ENCODE measurements around the gene NTN4. TPM values are rescaled to one million over a fixed set of nuclear protein-coding genes. Genes with fewer than 3 reads are reported as not detected.
"Not testable (repeated sequence)": the region's sequence is repeated elsewhere in the genome, so short reads cannot be mapped to it uniquely, and the experiment has no call there.

The NTN4 gene
- total RNA-seq, 4 donors from 2014 or later: 30.8 to 50.6 (median 32.2) TPM

DNA sequence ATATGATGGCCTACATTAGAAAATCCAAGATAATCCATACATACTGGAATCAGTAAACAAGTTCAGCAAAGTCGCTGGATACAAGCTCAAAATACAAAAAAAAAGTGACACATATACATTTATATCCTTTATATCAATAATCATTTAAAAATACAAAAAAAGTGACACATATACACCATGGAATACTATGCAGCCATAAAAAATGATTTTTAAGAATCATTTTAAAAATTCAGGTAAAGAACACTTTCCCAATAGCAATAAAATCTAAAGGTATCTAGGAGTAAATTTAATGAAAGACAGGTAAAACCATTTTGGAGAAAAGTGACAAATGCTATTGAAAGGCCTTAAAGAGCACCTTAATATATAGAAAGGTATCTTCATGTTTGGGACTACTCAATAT lies 111.9 kb downstream of the NTN4 start:
- no peak for TF ChIP-seq EP300 (IDR thresholded peaks at IDR 0.05)
- TF ChIP-seq POLR2A (IDR thresholded peaks at IDR 0.05): no peak
- Histone ChIP-seq H3K4me1 (peaks cover 0 to 10% (median 0%) of the 10 kb centered on the region in 4 donors), H3K27me3 (no peaks in the 10 kb centered on the region), H3K4me3 (no peak overlapping the region), H3K27ac (no peak overlapping the region), H3K36me3 (peaks cover 0 to 4% (median 0%) of the 10 kb centered on the region in 3 donors), H3K9me3 (no peaks in the 10 kb centered on the region)
- 94 to 98% methylated on average over 1 of the region's 1 CpG for WGBS, 2 donors
- DNase-seq (ENCODE audit: low spot score in 2 of 2): no peak

DNA sequence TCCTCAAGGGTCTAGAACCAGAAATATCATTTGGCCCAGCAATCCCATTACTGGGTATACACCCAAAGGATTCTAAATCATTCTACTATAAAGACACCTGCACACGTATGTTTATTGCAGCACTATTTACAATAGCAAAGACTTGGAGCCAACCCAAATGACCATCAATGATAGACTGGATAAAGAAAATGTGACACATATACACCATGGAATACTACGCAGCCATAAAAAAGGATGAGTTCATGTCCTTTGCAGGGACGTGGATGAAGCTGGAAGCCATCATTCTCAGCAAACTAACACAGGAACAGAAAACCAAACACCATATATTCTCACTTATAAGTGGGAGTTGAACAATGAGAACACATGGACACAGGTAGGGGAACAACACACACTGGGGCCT lies 112.8 kb downstream of the NTN4 start:
- not testable (repeated sequence) for H3K4me3 ChIP-seq
- 84 to 94% methylated on average over 3 of the region's 3 CpGs for WGBS, 2 donors

DNA sequence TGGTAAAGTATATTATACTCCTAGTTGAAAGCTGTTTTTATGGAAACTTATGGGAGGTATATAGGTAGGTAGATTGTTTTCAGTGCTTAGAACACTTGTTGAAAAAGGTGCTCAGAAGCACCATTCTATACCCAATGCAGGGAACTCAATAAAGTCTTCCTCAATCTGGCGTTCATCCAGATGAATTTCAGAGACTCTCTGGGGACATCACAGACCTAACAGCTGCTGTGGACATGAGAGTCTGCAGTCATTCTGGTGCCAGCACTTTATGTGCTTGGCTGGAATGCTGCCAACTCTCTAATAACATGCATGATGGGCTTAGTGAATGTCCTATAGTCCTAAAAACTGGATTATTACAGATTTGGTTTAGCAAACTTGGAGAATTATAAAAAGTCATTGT lies 115.9 kb downstream of the NTN4 start:
- Histone ChIP-seq H3K27ac (no peak overlapping the region), H3K4me3 (no peak overlapping the region), H3K4me1 (peaks cover 0 to 12% (median 0%) of the 10 kb centered on the region in 4 donors), H3K27me3 (no peaks in the 10 kb centered on the region), H3K36me3 (no peaks in the 10 kb centered on the region), H3K9me3 (no peaks in the 10 kb centered on the region)
- DNase-seq (ENCODE audit: low spot score in 2 of 2): no peak
- TF ChIP-seq EP300 (IDR thresholded peaks at IDR 0.05) (no peak), POLR2A (IDR thresholded peaks at IDR 0.05) (no peak)
- TF ChIP-seq, protein P1, sequence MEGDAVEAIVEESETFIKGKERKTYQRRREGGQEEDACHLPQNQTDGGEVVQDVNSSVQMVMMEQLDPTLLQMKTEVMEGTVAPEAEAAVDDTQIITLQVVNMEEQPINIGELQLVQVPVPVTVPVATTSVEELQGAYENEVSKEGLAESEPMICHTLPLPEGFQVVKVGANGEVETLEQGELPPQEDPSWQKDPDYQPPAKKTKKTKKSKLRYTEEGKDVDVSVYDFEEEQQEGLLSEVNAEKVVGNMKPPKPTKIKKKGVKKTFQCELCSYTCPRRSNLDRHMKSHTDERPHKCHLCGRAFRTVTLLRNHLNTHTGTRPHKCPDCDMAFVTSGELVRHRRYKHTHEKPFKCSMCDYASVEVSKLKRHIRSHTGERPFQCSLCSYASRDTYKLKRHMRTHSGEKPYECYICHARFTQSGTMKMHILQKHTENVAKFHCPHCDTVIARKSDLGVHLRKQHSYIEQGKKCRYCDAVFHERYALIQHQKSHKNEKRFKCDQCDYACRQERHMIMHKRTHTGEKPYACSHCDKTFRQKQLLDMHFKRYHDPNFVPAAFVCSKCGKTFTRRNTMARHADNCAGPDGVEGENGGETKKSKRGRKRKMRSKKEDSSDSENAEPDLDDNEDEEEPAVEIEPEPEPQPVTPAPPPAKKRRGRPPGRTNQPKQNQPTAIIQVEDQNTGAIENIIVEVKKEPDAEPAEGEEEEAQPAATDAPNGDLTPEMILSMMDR (IDR thresholded peaks at IDR 0.05): no peak
- 13% methylated on average over 1 of the region's 1 CpG for WGBS, 2 donors

More for the DNA sequence above, 112.8 kb downstream of the NTN4 start:
- not testable (repeated sequence) for DNase-seq (ENCODE audit: low spot score in 2 of 2); H3K9me3 ChIP-seq; H3K27ac ChIP-seq; H3K36me3 ChIP-seq; H3K27me3 ChIP-seq
- H3K4me1 ChIP-seq: peaks cover 0 to 12% (median 0%) of the 10 kb centered on the region in 4 donors

DNA sequence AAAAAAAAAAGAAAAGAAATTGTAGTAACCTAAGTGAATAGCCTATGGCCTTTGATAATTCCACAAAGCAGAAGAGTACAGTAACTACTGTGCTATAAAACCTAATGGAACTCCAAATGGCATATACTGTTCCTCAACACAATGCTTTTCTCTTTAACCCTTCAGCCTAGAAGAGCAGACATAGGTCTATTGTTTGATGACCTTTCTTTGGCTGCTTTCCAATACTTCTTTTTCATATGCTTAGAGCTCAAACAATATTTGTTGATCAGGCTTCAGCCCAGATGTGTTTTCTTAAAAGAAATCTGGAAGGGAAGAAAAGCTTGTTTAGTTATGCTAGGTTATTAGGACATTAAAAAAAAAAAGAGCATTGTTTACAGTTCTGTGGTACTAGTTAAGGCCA lies 116.4 kb downstream of the NTN4 start:
- Histone ChIP-seq H3K4me3 (no peak overlapping the region), H3K4me1 (peaks cover 0 to 12% (median 0%) of the 10 kb centered on the region in 4 donors), H3K9me3 (no peaks in the 10 kb centered on the region), H3K36me3 (no peaks in the 10 kb centered on the region), H3K27ac (no peak overlapping the region), H3K27me3 (no peaks in the 10 kb centered on the region)
- no peak for DNase-seq (ENCODE audit: low spot score in 2 of 2)
- TF ChIP-seq POLR2A (IDR thresholded peaks at IDR 0.05) (no peak), EP300 (IDR thresholded peaks at IDR 0.05) (no peak)
- TF ChIP-seq, protein P1 (IDR thresholded peaks at IDR 0.05): no peak

DNA sequence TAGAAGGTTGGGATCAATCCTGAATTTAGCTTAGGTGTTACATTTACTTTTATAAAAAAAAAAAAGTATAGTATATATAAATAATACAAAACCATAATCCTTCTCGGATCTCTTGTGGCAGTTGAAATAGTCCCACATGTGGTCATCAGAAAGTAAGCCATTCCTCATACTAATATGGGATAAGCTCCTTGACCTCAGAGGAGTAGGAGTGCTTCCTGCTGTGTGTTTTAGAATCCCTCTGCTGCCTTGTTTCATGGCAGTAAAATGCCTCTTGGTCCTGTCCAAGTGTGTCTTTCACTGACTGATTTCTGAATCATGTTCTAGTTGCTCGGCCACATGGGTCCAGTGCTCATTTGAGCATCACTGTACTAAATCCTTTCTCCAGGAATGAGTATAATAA lies 117.0 kb downstream of the NTN4 start:
- 74 to 89% methylated on average over 2 of the region's 2 CpGs for WGBS, 2 donors
- Histone ChIP-seq H3K36me3 (no peaks in the 10 kb centered on the region), H3K4me3 (no peak overlapping the region), H3K9me3 (no peaks in the 10 kb centered on the region), H3K27ac (no peak overlapping the region), H3K27me3 (no peaks in the 10 kb centered on the region), H3K4me1 (peaks cover 0 to 12% (median 0%) of the 10 kb centered on the region in 4 donors)
- DNase-seq (ENCODE audit: low spot score in 2 of 2): no peak
- TF ChIP-seq, protein P1 (IDR thresholded peaks at IDR 0.05): no peak
- no peak for TF ChIP-seq EP300 (IDR thresholded peaks at IDR 0.05)
- TF ChIP-seq POLR2A (IDR thresholded peaks at IDR 0.05): no peak

DNA sequence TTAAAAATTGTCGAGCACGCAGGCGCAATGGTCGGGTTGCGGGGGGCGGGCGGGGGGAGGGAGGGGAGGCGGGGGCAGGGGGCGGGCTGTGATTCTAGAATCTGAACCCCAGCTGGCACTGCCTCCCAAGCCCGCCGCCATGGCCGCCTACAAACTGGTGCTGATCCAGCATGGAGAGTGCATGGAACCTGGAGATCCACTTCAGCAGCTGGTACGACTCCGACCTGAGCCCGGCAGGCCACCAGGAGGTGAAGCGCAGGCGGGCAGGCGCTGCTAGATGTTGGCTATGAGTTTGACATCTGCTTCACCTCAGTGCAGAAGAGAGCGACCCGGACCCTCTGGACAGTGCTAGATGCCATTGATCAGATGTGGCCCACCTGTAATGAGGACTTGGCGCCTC lies 118.4 kb downstream of the NTN4 start:
- 94 to 96% methylated on average over 19 to 21 of the region's 21 CpGs for WGBS, 2 donors
- Histone ChIP-seq H3K4me3 (no peak overlapping the region), H3K9me3 (no peaks in the 10 kb centered on the region), H3K27ac (no peak overlapping the region), H3K36me3 (no peaks in the 10 kb centered on the region), H3K4me1 (peaks cover 0 to 12% (median 0%) of the 10 kb centered on the region in 4 donors), H3K27me3 (no peaks in the 10 kb centered on the region)
- TF ChIP-seq, protein P1 (IDR thresholded peaks at IDR 0.05): no peak
- no peak for TF ChIP-seq POLR2A (IDR thresholded peaks at IDR 0.05)
- no peak for TF ChIP-seq EP300 (IDR thresholded peaks at IDR 0.05)
- DNase-seq (ENCODE audit: low spot score in 2 of 2): no peak
